HG02642 (cell line): ENCODE data around the gene TRAT1.
"Not testable (repeated sequence)": the region's sequence is repeated elsewhere in the genome, so short reads cannot be mapped to it uniquely, and the experiment has no call there.

ENCODE experiments used
- ATAC-seq: cut with Tn5 transposase; IDR thresholded peaks from one replicate; pipeline ENCODE4 v1.9.1; 2021; ENCODE audit warnings: mild to moderate bottlenecking; ENCODE audit not compliant: unreplicated experiment, poor library complexity

Gene TRAT1

GRCh38 chr3:108822123-108822897, at the start of gene TRAT1:
TSS of gene TRAT1 (plus strand) at chr3:108822786. CDS start at chr3:108822928, 142 bp downstream.
- ATAC-seq = no peak

- no peak for ATAC-seq
Observed at GRCh38 chr3:108775649-108776048, 46.9 kb upstream of the TRAT1 start.

- ATAC-seq = no peak
Observed at GRCh38 chr3:108779496-108779895, 43.1 kb upstream of the TRAT1 start.

- ATAC-seq = no peak
Observed at GRCh38 chr3:108780235-108780634, 42.4 kb upstream of the TRAT1 start.

GRCh38 chr3:108791473-108791872, 31.1 kb upstream of the TRAT1 start:
- no peak for ATAC-seq

GRCh38 chr3:108804437-108804836, 18.1 kb upstream of the TRAT1 start:
- ATAC-seq = no peak

GRCh38 chr3:108804966-108805365, 17.6 kb upstream of the TRAT1 start:
- ATAC-seq = no peak

GRCh38 chr3:108806316-108806715, 16.3 kb upstream of the TRAT1 start:
- ATAC-seq = no peak

GRCh38 chr3:108818404-108818803, 4.2 kb upstream of the TRAT1 start:
- peak; percentile 80 for ATAC-seq

GRCh38 chr3:108820586-108820985, 2.0 kb upstream of the TRAT1 start:
- ATAC-seq = no peak

GRCh38 chr3:108823227-108823626, 641 bp downstream of the TRAT1 start:
- ATAC-seq = no peak

GRCh38 chr3:108823803-108824202, 1.2 kb downstream of the TRAT1 start:
- not testable (repeated sequence) for ATAC-seq

GRCh38 chr3:108826309-108827187, 4.0 kb downstream of the TRAT1 start:
- ATAC-seq = no peak

- ATAC-seq = no peak
Observed at GRCh38 chr3:108830381-108830780, 7.8 kb downstream of the TRAT1 start.

GRCh38 chr3:108830991-108831614, 8.5 kb downstream of the TRAT1 start:
- ATAC-seq = no peak

- no peak for ATAC-seq
Observed at GRCh38 chr3:108833611-108834010, 11.0 kb downstream of the TRAT1 start.

- no peak for ATAC-seq
Observed at GRCh38 chr3:108834551-108834950, 12.0 kb downstream of the TRAT1 start.

- ATAC-seq = no peak
Observed at GRCh38 chr3:108835101-108835500, 12.5 kb downstream of the TRAT1 start.

GRCh38 chr3:108838436-108838835, 15.8 kb downstream of the TRAT1 start:
- ATAC-seq = no peak

GRCh38 chr3:108845709-108846293, 23.2 kb downstream of the TRAT1 start:
- no peak for ATAC-seq

GRCh38 chr3:108847187-108847586, 24.6 kb downstream of the TRAT1 start:
- no peak for ATAC-seq
